NCI-H1105 (cell line): ENCODE measurements around the gene RIMBP2.
"Not testable (repeated sequence)": the region's sequence is repeated elsewhere in the genome, so short reads cannot be mapped to it uniquely, and the experiment has no call there.

ENCODE experiments used
- DNase-seq: peaks from one replicate; lab custom pipeline; 2025; lab: John Stamatoyannopoulos, UW

Gene RIMBP2

DNA sequence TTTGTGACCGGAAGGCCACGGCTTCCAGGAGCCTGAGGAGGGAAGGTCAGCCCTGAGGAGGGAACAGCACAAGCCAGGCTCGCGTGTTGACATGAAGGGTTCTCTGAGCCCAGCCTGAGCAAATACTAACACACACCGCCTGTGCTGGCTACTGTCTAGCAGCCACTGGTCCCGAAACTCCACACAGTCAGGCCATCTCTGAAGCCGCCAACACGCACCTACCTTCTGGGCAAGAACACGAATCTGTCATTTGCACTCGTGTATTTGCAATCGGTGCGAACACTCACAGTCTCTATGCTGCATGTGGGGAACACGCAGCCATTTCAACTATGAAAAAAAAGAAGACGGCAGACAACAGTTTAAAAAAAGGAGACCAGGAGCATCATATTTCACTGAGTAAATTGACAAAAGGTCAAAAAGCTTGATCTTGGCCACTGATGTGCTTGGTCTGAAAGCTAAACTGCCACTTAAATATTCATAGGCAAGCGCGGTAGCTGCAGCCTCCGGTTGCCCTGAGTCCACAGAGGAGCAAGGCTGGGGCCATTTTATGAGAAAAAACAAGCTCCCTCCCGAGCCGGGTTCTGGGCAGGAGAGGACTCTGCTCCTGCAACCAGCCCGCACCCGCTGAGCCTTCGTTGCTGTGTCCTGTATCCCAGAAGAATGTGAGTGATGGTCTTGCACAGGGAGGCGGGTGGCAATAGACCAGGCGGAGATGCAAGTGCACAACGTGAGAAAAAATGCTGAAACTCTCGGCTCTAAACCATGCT is 57.8 kb downstream of the RIMBP2 start:
- DNase-seq = no peak

DNA sequence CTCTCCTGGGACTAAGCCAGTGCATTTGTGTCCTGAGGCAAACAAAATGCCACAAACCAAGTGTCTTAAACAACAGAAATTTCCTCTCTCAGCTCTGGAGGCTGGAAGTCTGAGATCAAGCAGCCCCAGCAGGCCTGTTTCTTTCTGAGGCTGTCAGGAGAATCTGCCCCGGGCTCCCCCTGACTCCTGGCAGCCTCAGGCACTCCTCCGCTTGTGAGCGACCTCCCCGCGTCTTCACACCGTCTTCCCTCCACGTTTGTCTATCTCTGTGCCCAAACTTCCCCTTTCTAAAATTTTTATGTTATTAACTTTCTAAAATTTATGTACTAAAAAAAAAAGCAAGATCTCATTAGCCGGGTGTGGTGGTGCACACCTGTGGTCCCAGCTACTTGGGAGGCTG is 59.7 kb downstream of the RIMBP2 start:
- no peak for DNase-seq

DNA sequence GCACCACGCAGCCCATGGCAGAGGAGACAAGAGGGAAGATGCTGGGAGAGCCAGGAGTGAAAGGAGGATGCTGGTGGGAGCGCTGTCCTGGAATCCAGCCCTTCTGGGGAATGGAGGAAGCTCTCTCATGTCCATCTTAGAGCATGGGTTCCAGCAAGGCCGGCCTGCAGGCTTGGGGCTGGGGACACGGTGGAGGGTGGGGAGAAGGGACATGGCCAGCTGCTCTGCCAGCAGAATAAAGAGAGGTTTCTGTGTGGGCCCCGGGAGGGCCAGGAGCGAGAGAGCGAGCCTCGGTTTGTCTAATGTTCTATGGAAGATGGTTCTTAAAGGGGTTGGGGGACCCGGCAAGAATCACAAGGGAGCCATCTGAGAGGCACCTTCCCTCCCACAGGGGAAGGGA is 60.2 kb downstream of the RIMBP2 start:
- DNase-seq = no peak

DNA sequence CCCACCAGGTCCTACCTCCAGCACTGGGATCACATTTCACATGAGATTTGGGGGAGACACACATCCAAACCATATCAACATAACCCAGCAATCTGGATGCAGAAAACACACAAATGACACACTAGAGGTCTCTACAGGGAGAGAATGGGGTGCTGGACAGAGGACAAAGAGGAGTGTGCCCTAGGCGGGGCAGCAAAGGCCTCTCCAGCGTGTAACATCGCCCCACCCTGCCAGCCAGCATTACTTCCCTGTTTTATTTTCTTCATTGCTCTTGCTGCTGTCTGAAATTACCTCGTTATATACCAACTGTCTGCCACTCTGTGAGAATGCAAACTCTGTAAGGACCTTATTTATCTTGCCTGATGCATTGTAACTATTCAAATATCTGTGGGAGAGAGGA is 61.1 kb downstream of the RIMBP2 start:
- DNase-seq = no peak

DNA sequence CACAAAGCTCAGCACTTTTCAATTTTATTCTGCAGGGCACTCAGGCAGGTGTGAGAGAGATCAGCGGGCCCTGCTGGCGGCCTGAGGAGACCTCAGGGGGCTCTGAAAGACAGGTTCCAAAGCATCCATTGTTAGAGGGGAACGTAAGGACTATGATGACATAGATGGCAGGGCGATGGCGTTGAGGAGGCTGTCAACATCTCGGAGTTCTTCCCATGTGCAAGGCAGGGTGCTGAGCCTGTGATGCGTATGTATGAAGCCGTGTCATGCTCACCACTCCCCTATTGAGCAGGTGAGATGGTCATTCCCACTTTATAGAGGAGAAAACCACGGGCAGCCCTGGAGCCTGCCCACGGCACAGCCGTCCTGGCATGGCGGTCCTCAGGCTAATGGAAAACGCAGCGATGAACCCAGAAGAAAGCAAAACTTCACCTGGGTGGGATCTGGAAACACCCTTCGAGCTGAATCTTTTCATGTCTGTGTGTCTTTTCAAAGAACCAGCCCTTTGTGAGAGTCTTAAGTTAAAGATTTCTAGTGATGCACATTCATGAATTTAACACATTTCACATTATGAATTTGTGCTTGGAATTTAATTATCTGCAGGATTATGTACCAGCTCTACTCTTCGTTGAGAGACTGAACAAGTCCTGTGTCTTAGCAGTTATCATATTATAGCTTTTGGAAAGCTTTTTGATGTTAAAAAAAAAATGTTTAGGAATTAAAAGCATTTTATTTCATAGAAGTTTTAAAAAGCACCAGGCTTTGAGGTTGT is 64.7 kb downstream of the RIMBP2 start:
- no peak for DNase-seq

DNA sequence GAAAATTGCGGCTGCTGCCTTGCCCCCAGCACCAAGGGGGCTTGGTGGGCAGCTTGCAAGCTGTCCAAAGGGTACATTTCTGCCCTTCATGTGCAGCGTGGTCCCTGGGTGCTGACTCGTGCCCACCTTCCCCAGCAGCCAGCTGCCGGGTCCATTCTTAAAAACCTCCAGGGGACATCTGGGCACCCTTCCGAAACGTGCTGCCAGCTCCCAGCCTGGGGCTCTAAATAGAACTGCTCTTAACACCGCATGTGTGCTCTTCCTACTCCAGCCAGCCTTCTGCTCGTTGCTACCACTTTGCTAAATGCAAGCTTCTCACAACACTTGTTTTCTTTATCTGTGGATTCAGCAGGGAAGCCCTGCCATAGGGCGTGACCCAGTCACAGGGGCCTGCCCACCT is 66.0 kb downstream of the RIMBP2 start:
- DNase-seq = no peak

DNA sequence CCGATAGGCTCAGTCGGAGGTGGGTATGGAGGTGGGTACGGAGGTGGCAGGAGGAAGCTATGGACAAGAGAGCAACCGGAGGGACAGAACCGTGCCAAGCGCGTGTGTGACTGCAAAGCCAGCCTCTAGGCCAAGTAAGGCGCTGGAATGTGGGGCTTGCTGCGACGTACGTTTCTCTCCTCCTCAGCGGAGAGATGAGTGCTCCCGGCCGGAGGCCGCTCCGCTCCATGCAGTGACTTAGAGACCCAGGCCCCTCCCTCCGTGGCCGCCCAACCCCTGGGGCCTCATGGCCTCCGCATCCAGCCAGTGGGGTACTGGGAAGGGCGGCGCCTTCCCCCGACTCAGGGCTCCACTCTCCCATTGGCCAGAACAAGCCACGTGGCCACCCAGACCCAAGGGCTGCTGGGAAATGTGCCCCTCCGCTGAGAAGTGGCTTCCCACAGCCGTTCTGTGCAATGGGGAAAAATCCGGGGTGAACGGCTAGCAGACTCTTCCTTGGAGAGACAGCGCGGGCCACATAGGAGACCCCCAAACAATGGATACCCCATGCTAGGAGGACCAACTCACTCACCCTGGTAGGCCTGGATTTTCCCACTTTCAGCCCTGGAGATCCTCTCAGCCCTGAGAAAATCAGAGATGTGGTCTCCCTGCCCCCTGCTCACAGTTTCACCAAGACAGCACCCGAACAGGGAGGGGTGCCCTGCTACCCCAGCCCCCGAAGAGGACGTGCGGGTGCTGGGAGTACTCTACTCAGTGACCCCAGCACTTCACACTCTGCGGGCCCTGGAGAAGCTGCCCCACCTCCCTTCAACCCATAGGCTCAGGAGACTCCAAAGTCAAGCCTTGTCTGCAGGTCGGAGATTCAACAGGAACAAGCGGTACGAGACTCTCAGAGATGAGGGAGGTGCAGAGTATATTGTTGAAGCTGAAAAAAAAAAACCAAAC is 66.7 kb downstream of the RIMBP2 start:
- no peak for DNase-seq

DNA sequence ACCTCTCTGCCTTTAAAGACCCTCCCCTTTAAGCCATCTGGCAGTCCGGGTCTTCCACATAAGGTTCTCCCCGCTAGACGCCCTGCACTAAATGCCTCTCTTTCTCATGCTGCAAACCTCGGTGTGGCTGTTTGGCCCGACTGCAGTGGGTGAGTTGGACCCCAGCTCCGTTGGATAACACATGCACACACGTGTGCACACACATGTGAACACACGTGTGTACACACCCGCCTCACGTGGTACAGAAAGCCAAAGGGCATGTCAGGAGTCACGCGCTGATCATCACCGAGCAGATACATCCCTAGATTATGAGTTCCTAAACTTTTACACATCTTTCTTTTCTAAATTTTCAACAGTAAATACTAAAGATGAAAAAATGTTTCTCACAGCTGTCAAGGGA is 68.3 kb downstream of the RIMBP2 start:
- no peak for DNase-seq

DNA sequence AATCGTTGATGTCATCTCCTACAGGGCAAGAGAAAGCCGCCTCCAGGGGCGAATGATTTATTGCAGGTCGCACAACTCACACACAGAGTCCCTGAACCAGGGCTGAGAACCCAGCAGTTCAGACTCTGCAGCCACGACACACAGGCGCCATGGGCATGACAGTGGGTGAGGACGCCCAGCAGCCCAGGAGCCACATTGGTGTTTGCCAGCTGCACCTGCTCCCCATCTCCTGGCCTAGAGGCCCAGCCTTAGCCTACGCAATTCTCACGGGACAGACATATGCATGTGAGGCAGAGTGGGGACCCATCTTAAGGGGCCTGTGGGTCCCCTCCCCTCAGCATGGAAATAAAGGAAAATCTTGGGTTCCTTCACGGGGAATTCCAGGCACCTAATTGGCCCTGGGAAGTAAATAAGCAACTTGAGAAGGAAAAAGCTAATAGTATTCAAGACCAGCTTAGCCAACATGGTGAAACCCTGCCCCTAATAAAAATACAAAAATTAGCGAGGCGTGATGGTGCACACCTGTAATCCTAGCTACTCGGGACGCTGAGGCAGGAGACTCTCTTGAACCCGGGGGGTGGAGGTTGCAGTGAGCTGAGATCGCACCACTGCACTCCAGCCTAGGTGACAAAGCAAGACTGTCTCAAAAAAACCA is 69.3 kb downstream of the RIMBP2 start:
- no peak for DNase-seq

DNA sequence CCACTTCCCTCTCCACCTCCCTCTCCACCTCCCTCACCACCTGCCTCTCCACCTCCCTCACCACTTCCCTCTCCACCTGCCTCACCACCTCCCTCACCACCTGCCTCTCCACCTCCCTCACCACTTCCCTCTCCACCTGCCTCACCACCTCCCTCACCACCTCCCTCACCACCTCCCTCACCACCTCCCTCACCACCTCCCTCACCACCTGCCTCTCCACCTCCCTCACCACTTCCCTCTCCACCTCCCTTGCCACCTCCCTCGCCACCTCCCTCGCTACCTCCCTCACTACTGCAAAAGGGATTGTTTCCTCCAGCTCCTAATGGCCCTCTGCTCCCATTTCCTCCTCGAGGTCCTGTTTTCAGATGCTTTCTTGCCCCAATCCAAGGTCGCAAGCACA is 69.9 kb downstream of the RIMBP2 start:
- not testable (repeated sequence) for DNase-seq

DNA sequence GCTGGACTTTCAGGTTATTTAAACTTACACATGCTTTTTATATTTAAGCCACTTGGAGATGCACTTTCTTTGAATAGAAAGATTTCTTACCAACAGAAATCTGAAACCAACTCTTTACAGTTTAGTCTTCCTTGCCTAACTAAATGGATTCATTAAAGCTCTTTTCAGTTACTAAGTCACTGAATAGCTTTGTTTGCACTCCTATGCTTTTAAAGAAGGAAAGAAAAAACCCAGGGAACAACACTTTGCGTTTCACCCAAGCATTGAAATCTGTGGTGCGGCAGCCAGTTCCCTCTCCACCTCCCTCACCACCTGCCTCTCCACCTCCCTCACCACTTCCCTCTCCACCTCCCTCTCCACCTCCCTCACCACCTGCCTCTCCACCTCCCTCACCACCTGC is 70.3 kb downstream of the RIMBP2 start:
- no peak for DNase-seq

DNA sequence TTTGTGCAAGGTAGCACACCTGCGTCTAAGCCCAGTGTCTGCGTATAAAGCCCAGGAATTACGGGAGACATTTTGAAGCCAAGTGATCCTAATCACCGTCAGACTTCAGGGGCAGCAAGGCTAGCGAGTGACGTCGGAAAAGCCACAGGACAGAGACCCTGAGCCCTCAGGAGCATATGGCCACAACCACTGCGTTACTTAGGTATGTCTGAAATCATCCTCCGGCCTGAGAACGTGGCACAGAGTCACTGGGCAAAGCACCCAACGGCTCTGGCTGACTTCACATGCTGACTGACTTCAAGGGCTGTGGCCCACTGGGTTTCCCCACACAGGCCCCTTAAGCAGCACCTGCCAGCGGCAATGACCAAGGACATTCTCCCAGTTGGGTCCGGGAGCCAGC is 71.5 kb downstream of the RIMBP2 start:
- DNase-seq = no peak

DNA sequence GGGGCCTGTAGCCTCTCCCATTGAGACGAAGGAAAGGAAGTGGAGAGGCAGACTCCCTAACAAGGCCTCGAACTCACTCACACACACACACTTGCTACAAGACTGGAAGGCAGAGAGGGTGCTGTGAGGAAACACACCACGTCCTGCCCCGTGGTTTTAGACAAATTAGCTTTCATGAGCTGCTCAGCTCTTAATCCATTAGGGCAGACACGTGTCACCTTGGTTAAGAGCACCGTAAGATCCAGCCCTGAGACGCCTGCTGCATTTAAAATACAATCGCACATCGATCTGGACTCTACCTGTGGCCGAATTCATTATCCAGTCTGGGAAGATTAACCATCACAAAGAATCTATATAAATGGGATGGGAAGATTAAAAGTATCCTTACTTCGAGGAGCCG is 72.0 kb downstream of the RIMBP2 start:
- no peak for DNase-seq

DNA sequence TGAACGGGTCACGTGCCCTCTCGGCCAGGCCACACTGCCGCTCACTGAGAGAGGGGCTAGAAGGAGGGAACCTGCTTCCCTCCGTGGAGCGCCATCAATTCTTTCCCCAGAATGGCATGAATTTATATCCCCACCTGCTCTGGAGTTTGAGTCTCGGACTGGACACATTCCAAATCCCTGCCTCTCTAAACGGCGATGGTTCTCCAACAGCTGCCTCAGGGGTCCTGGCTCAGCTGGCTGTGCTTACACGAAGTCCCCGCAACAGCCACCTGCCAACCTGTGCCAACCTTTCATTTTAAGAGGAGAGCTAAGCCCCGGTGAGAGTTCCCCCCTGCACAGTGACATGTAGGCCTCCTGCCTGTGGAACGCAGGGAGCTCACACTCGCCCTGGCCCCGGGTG is 73.2 kb downstream of the RIMBP2 start:
- DNase-seq = peak; percentile 79

DNA sequence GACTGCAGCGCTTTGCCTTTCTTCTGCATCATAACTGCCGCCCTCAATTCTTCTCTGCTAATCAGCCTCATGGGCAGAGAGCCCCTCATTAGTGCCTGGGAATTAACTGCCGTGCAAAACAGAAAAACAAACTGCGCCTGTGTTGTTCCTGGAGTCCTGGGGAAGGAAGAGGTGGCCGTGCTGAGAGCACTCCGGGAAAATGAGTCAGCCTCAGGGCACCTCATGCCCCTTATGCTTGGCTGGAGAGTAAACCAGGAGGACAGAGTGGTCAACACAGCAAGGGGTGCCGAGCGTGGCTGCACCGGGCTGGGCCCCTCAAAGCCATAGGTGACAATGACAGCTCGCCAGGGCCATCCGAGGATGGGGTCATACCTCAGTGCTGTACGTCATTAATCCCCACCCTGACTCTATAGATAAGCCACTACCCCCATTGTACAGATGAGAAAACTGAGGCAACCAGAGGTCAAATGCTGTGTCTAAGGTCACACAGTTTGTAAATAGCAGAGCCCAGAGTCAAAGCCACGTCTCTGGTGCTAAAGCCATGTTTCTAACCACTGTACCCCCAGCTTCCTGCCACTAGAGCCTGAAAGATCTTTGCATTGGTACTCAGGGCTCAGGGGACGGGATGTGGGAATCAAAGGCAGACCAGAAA is 74.4 kb downstream of the RIMBP2 start:
- DNase-seq = no peak

DNA sequence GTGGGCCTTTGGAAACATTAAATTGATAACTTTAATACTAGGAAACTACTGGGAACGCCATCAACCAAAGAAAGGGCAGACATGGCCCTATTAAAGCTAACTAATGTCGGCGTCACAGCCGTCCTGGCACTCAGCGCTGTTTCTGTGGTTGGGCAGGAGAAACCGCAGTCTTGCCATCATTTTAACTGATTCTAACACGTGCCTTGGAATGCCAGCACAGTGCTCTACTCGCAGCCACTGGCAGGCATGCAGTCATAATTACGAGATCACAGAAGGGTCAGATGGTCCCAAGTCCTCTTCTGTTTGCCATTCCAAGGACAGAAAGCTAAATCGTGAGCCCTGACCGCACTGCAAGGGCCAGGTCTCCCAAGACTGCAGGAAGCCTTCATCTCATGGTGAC is 75.2 kb downstream of the RIMBP2 start:
- no peak for DNase-seq

DNA sequence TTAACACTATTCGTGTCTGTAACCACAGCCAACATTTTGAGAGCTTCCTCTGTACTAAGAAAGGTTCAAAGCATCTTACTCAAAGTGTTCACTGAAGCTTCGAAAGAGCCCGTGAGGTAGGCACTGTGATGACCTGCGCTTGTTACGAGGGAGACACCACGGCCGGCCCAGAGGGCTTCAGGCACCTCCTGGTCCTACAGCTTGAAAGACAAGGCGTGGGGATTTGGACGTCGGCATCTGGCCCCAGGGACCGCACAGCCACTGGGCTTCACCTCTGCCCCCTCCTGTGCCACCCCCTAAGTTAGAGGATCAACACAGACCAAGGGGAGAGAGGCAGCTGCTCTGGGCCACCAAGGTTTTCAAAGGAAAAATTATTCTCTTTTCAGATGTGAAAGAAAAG is 75.6 kb downstream of the RIMBP2 start:
- DNase-seq = no peak

DNA sequence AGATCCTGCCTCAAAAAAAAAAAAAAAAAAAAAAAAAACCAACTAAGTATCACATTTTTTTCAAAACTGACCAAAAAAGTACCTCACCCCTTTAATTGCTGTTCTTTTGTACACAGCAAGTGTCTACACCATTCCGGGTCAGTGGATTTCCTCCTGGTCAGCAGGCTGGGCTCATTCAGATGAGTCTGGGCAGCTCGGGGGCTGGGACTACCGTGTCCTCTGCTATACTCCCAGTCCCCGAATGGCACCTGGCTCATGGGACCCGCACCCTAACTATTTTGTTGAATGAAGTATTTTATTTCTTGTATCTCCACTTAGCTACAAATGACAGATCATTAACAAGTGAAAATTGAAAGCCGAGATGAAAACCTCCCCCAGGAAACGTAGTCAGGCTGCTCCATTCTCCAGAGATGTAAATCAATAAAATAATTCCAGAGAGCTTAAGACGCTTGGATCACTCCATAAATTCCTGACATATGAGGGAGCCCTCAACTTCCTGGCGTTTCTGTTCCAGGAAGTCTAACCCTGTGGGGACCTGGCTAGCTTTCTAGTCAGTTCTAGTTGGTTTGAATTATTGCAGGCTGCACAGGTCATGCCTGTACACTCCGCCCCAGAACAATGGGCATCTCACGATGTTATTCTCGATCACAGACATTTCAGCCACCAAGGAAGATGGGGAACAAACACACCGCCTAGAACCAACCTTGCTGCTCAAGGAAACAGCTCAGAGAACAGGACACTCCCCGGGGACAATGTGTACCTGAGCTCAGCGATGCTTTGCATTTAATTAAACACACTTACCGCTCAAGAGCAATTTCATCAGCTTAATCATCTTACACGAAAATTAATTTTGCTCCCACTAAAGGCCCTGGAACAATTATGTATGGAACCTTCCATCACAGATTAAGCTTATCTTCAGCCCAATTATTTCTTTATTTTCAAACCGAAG is 76.3 kb downstream of the RIMBP2 start:
- DNase-seq = peak; percentile 21

DNA sequence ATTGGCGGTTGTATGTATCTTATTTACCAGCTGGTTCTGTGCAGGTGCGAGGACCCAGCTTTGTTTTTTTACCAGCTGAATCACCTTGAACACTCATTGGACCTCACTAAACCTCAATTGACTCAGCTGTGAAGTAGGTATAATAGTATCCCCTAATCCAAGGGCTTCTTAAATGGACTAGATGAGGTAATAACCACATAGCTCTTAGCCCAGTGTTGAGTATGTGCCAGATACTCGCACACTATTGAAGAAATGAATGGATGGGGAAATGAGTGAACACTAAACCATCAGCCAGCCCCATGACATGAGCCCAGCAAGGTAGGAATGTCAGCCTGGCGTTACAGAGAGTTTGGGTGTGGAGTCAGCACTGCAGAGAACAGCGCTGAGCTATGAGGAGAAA is 79.7 kb downstream of the RIMBP2 start:
- DNase-seq = no peak

DNA sequence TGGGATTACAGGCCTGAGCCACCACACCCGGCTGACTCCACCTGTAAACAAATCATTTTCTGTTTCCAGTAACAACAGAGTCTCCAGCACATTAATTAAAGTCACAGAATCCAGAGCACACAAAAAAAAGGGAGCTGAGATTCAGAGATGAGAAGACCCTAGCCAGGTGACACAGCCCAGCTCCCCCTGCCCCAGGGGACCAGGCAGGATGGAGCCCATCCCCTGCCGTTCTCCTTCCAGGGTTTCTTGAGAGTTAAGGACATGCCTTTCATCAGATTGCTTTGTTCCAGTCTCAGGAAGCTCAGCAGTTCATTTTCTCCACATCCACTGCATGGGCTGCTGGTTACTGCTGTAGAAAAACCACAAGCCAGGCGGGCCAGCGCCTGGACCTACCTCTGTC is 81.2 kb downstream of the RIMBP2 start:
- DNase-seq = peak; percentile 49
